ENCODE measurements around the gene DGKA.

Gene DGKA

GRCh38 chr12:55929306-55929791 lies 1.6 kb upstream of the DGKA start:
- in situ Hi-C loops (cut with MboI; ENCODE audit: low sequenced_read_pairs) = loop anchor here (25.0 kb wide), 1 partner anchor 192 kb away; the partner anchor contains the start of genes CD63 and GDF11

DNA sequence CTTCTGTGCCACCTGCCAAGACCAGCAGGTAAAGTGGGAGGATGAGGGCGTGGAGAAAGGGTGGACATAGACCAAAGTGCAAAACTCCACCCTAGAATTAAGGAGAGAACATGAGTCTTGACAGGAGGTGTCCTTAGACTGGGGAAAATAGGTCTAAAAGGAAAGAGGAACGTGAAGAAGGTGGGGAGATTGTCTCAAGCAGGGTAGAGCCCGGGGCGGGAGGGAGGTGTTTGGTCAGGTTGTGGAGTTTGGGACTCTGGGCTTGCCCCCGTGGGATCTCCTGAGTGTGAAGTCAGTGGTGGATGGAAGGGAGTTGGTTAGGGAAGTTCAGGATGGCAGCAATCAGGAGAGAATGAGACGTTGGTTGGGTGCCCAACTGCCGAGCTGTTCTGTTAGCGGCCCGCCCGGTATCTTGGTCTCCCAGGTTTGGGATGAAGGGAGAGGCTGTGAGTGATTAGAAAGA lies 386 bp downstream of the DGKA start:
- in situ Hi-C loops (cut with MboI; ENCODE audit: low sequenced_read_pairs) = loop anchor here (25.0 kb wide), 1 partner anchor 194 kb away; the partner anchor contains the start of genes CD63 and GDF11

GRCh38 chr12:55931780-55932550 lies 1.0 kb downstream of the DGKA start:
- in situ Hi-C loops (cut with MboI; ENCODE audit: low sequenced_read_pairs) = loop anchor here (25.0 kb wide), 1 partner anchor 195 kb away; the partner anchor contains the start of genes CD63 and GDF11

DNA sequence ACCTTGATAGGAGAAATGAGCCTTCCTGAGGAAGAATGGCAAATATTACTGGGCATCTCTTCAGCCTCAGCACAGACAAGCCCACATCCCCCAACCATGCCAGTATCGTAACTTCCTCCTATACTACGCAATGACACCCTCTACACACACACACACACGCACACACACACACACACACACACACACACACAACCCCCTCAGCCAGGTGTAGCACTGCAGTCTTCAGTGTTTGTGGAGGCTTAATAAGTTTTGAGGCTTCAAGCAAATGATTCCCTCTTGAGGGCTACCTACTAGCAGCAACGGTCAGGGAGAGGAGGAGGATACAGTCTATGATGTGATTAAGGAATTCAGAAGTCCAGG lies 1.6 kb downstream of the DGKA start:
- in situ Hi-C loops (cut with MboI; ENCODE audit: low sequenced_read_pairs) = loop anchor here (25.0 kb wide), 1 partner anchor 195 kb away; the partner anchor contains the start of genes CD63 and GDF11

GRCh38 chr12:55933169-55933798 lies 2.3 kb downstream of the DGKA start:
- in situ Hi-C loops (cut with MboI; ENCODE audit: low sequenced_read_pairs) = loop anchor here (25.0 kb wide), 1 partner anchor 196 kb away; the partner anchor contains the start of genes CD63 and GDF11

DNA sequence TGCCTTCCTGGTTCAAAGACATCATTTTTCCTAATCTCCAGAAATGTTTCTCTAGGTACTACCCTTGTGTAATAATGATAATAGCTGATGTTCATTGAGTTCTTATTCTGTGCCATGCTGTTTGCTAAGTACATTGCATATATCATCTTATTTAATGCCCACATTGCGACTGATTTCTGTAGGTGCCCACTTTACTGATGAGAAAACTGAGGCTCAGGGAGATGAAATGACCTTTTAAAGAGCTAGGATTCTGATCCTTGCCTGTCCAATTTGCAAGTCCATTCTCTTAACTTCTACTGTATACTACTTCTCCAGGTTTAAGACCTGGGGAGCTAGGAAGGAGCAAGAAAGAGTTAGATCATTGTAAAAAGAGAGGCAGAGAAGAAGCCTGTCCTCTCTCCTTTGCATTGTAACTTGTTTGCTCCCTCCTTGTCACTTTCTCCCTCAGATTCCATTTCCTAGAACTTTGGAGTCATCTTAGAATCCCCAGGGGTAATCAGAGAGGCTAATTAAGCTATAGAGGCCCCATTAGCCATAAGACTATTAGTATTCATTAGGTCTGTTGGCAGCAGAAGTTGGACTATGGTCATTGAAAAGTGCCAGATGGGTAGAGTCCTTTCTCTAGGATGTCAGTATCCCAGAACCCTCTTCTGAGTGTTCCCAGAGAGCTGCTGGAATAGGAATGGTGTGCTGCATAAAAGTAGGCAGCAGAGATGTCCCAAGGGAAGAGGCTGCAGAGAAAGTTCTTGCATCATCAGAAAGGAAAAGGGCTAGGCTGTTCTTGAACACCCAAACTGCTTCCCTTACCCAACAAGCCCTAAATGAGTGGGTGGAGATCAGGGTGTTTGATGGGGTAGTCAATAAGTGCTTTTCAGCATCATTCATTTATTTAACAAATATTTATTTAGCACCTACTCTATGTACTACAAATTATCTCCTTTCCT lies 3.1 kb downstream of the DGKA start:
- in situ Hi-C loops (cut with MboI; ENCODE audit: low sequenced_read_pairs) = loop anchor here (25.0 kb wide), 1 partner anchor 197 kb away; the partner anchor contains the start of genes CD63 and GDF11

DNA sequence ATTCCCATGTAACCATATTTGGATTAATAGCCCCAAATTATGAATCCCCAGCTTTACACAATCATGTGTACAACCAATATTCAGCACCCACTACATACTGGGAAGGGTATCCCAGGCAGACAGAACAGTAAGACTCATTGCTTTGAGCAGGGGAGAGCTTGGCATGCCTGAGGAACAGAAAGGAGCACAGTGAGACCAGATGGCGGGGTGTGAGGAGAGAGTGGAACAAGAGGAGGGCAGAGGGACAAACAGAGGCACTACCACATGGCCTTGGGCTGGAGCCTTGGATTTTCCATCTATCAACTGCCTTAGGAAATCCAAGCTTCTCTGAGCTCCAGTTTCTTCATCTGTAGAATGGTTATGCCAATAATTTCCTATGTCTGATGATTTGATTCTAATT lies 3.8 kb downstream of the DGKA start:
- in situ Hi-C loops (cut with MboI; ENCODE audit: low sequenced_read_pairs) = loop anchor here (25.0 kb wide), 1 partner anchor 197 kb away; the partner anchor contains the start of genes CD63 and GDF11

- in situ Hi-C loops (cut with MboI; ENCODE audit: low sequenced_read_pairs) = loop anchor here (25.0 kb wide), 1 partner anchor 198 kb away; the partner anchor contains the start of genes CD63 and GDF11
These were observed 4.8 kb downstream of the DGKA start for GRCh38 chr12:55935738-55936151.

DNA sequence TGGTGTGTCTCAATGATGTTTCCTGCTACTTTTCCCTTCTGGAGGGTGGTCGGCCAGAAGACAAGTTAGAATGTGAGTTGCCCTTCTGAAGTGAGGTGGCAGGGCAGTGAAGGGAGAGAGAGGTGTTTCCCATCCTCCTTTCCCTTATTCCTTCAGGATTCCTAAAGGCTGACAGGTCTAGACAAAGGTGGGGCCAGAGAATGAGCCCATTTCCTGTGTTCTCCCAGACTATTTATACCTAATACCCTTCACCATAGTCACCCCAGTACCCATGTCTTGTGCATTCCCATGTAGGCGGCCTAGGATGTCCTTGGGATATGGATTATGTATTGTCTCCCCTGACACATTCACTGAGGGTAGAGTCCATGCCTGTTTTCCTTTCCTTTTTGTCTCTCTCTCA lies 7.0 kb downstream of the DGKA start:
- in situ Hi-C loops (cut with MboI; ENCODE audit: low sequenced_read_pairs) = loop anchor here (25.0 kb wide), 1 partner anchor 201 kb away; the partner anchor contains the start of genes CD63 and GDF11

DNA sequence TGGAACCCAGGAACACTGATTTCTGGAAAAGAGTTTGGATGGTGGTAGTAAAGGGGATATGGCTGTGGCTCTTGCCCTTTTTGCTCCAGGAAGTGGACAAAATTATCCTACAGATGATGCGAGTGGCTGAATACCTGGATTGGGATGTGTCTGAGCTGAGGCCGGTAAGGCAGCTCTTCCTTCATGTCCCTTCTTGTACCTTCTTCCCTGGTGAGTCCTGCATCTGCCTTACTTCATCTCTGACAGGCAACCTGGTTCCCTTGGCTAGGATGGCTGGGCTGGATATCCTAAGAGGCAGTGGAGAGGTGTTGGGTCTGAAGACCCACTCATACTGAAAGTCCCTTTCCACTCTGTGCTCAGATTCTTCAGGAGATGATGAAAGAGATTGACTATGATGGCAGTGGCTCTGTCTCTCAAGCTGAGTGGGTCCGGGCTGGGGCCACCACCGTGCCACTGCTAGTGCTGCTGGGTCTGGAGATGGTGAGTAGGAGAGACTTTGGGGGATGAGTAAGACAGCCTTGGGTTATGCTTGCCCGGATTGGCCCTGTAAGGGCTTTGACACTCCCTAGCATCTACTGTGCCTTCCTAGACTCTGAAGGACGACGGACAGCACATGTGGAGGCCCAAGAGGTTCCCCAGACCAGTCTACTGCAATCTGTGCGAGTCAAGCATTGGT lies 8.0 kb downstream of the DGKA start:
- in situ Hi-C loops (cut with MboI; ENCODE audit: low sequenced_read_pairs) = loop anchor here (25.0 kb wide), 1 partner anchor 202 kb away; the partner anchor contains the start of genes CD63 and GDF11

- in situ Hi-C loops (cut with MboI; ENCODE audit: low sequenced_read_pairs) = loop anchor here (25.0 kb wide), 1 partner anchor 203 kb away; the partner anchor contains the start of genes CD63 and GDF11
These were observed 9.2 kb downstream of the DGKA start for GRCh38 chr12:55940065-55940732.

GRCh38 chr12:55942055-55942454 lies 11.1 kb downstream of the DGKA start:
- in situ Hi-C loops (cut with MboI; ENCODE audit: low sequenced_read_pairs) = loop anchor here (25.0 kb wide), 1 partner anchor 205 kb away; the partner anchor contains the start of genes CD63 and GDF11

- in situ Hi-C loops (cut with MboI; ENCODE audit: low sequenced_read_pairs) = loop anchor here (25.0 kb wide), 1 partner anchor 205 kb away; the partner anchor contains the start of genes CD63 and GDF11
These were observed 11.7 kb downstream of the DGKA start for GRCh38 chr12:55942577-55943136.

DNA sequence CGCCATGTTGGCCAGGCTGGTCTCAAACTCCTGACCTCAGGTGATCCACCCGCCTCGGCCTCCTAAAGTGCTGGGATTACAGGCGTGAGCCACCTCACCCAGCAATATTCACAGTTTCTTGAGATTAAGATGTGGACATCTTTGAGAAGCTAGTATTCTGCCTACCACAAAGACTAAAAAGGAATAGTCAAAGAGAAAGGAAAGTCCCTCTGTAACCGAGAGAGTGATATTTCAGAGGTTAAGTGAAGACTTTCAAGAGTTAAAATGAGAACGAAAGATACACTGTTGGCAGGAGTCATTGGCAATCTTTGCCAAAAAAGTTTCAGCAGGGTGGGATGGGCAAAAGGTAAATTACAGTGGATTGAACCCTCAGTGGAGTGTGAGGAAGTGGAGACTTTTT lies 15.6 kb downstream of the DGKA start:
- in situ Hi-C loops (cut with MboI; ENCODE audit: low sequenced_read_pairs) = loop anchor here (25.0 kb wide), 1 partner anchor 209 kb away; the partner anchor contains the start of genes CD63 and GDF11

GRCh38 chr12:55955344-55955743 lies 24.4 kb downstream of the DGKA start:
- in situ Hi-C loops (cut with MboI; ENCODE audit: low sequenced_read_pairs) = no loop called here

DNA sequence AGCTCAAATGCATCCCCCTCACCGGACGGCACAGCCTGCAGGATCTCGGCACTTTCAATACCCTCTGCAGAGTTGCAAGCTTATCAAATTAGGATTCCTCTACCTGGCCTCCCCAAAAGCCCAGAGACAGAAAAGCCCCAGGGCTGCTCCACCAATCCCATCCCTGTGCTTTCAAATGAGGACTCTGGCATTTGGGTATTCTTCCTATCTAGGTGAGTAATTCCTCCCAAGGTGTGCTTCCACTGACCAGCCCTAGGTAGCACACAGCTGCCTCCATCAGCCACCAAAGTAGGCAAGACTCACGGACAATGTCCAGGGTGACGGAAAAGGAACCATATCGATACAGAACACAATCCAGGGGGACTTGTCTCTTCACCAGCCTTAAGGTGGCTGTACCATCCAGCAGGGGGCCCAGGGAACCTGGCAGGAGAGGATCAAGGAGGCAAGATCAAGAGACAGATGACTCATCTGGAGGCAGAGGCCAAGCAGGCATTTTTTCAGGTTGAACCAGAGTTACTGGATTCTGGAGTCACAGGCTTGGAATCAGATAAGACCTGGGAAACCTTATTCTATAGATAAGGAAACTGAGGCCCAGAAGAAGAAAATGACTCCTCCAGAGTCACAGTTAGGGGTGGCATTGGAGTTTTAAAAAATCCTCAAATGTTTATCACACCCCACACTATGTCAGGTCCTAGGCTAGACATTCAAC lies 25.0 kb downstream of the DGKA start:
- in situ Hi-C loops (cut with MboI; ENCODE audit: low sequenced_read_pairs) = no loop called here

DNA sequence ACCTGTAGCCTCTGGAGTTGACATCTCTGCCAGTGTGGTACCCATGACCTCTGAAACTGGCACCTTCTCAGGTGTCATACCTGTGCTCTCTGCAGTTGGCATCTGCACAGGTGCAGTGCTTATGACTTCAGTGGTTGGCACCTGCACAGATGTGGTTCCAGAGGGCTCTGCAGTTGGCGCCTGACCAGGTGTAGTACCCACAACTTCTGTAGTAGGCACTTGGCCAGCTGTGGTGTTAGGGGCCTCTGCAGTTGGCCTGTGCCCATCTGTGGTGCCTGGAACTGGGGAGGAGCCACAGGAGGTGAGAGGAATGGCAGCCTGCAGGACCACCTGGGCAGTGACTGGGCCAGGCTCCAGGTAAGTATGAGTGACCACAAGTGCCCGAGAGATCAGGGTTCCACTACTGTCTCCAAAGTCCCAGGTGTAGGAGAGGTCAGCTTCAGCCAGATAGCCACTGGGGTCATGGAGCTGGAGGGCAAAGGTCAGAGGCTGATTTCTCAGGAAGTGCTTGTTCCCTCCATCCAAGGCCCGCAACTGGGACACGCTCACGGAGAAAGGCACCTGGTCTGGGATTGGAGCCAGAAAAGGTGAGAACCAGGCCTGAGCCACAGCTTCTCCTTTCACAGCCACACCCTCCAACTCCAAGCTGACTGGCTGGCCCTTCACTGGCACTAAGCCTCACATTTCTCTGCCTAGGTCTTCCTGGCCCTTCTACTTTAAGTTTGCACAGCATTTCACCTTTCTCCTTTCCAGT lies 26.3 kb downstream of the DGKA start:
- in situ Hi-C loops (cut with MboI; ENCODE audit: low sequenced_read_pairs) = no loop called here
